Activated CD8-positive, alpha-beta T cell treated with anti-CD3 and anti-CD28 coated beads for 36 hours (primary cell): ENCODE results near the gene PIGV. TPM values are rescaled to one million over a fixed set of nuclear protein-coding genes. Genes with fewer than 3 reads are reported as not detected.
A peak's percentile ranks its signal among the peaks of the same experiment; 100 is the strongest.

Source experiments
- ATAC-seq: fragments of 200-7000 bp; cut with Tn5 transposase; one replicate; pipeline ENCODE4 v1.10.0; 2021; ENCODE audit warnings: mild to moderate bottlenecking, moderate library complexity
- CTCF ChIA-PET: fragments of 350-600 bp; sonication (Branson Sonifier 250); formaldehyde crosslinking; loops from one replicate; lab custom pipeline; 2021; ENCODE audit warnings: antibody characterized with exemption; lab: Charles Lee
- POLR2A ChIA-PET: fragments of 350-600 bp; sonication (Branson Sonifier 250); formaldehyde crosslinking; loops from one replicate; lab custom pipeline; 2021; ENCODE audit warnings: antibody characterized with exemption; lab: Charles Lee
- DNase-seq: peaks from one replicate; pipeline ENCODE4 v3.0.0-alpha.2; 2020
- H3K27ac Mint-ChIP-seq: one replicate; pipeline ENCODE4 v1.8.0; 2021; ENCODE audit warnings: mild to moderate bottlenecking, mixed read lengths
- H3K27me3 Mint-ChIP-seq: one replicate; pipeline ENCODE4 v1.8.0; 2021; ENCODE audit warnings: mixed read lengths
- H3K36me3 Mint-ChIP-seq: one replicate; pipeline ENCODE4 v1.8.0; 2021; ENCODE audit warnings: low read depth, mixed read lengths
- H3K4me1 Mint-ChIP-seq: one replicate; pipeline ENCODE4 v1.8.0; 2021; ENCODE audit warnings: low read depth, mixed read lengths
- H3K4me3 Mint-ChIP-seq: one replicate; pipeline ENCODE4 v1.8.0; 2021; ENCODE audit warnings: mild to moderate bottlenecking, moderate library complexity, mixed read lengths
- H3K9me3 Mint-ChIP-seq: one replicate; pipeline ENCODE4 v1.8.0; 2021; ENCODE audit warnings: mixed read lengths
- intact Hi-C: fragments of 100-400 bp; cut with micrococcal nuclease; formaldehyde crosslinking; loops from one replicate; pipeline ENCODE4 v1.10.0; 2022
- total RNA-seq, 2 experiments: library from RNA; stranded (reverse); gene quantifications; one replicate each; pipeline ENCODE4 v1.2.3, GENCODE V29; 2021
- TF ChIP-seq, protein P1 (sequence below): fragments of 200-600 bp; IDR thresholded peaks from one replicate; pipeline ENCODE4 v1.8.0; 2022; ENCODE audit warnings: antibody characterized with exemption, mild to moderate bottlenecking

The PIGV gene
- total RNA-seq, 2 experiments from 2014 or later: 21.2 to 23.9 TPM

- intact Hi-C loops: no loop called here
- H3K36me3 Mint-ChIP-seq: peaks cover 39% of the 10 kb centered on the region
- POLR2A ChIA-PET: interaction anchor here (1.5 to 1.9 kb wide), 3 partner anchors 15 to 128 kb away, joined by 3 to 7 read pairs (median 6); no protein-coding TSS in a partner anchor
Measured at GRCh38 chr1:26827106-26827604, 39.4 kb downstream of the PIGV start.

GRCh38 chr1:26827663-26828062 lies 39.9 kb downstream of the PIGV start:
- intact Hi-C loops: no loop called here
- ChIA-PET CTCF (no interaction called here), POLR2A (interaction anchor here (0.9 to 1.6 kb wide), 4 partner anchors 16 to 128 kb away, joined by 3 to 6 read pairs (median 4); no protein-coding TSS in a partner anchor)
- DNase-seq (no peak), ATAC-seq (no peak)
- Mint-ChIP-seq H3K4me1 (peaks cover 55% of the 10 kb centered on the region), H3K27me3 (no peaks in the 10 kb centered on the region), H3K9me3 (no peaks in the 10 kb centered on the region), H3K27ac (peak overlapping the region; percentile 96), H3K36me3 (peaks cover 44% of the 10 kb centered on the region), H3K4me3 (peak overlapping the region; percentile 100)
- TF ChIP-seq, protein P1, sequence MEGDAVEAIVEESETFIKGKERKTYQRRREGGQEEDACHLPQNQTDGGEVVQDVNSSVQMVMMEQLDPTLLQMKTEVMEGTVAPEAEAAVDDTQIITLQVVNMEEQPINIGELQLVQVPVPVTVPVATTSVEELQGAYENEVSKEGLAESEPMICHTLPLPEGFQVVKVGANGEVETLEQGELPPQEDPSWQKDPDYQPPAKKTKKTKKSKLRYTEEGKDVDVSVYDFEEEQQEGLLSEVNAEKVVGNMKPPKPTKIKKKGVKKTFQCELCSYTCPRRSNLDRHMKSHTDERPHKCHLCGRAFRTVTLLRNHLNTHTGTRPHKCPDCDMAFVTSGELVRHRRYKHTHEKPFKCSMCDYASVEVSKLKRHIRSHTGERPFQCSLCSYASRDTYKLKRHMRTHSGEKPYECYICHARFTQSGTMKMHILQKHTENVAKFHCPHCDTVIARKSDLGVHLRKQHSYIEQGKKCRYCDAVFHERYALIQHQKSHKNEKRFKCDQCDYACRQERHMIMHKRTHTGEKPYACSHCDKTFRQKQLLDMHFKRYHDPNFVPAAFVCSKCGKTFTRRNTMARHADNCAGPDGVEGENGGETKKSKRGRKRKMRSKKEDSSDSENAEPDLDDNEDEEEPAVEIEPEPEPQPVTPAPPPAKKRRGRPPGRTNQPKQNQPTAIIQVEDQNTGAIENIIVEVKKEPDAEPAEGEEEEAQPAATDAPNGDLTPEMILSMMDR: no peak

More at GRCh38 chr1:26827106-26827604, 39.4 kb downstream of the PIGV start:
- Mint-ChIP-seq H3K27ac (peak overlapping the region; percentile 96), H3K27me3 (no peaks in the 10 kb centered on the region), H3K4me1 (peaks cover 50% of the 10 kb centered on the region), H3K9me3 (no peaks in the 10 kb centered on the region), H3K4me3 (peak overlapping the region; percentile 100)
- no peak for DNase-seq
- TF ChIP-seq, protein P1: no peak
- CTCF ChIA-PET: no interaction called here
- ATAC-seq: no peak

DNA sequence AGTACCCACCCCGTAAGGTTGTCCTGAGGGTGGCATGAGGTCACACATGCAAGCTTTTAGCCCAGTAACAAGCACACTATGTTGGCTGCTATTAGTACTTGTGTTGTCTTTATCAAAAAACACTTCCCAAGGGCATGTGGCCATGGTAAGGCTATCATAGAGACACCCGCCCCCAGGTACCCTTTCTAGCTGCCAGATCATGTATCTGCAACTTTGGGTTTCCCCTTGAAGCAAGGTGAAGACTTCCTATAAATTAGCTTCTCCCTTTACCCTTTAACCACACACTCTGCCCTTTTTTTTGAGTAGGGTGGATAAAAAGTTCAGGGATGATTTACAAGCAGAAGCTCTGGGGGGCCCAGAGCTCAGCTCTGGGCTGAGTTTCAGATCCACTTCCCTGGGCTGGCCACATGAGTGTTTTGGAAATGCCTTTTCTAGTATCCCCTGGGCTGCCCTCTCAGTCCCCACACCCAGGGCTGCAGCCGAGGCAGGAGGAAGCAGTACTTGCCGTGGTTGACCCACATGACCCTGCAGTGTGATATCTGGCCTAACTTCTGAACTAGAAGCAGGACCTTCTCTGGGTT lies 40.8 kb downstream of the PIGV start:
- ChIA-PET POLR2A (interaction anchor here (0.8 to 1.6 kb wide), 7 partner anchors 17 to 129 kb away, joined by 3 to 6 read pairs (median 4); no protein-coding TSS in a partner anchor), CTCF (interaction anchor here (0.7 to 1.5 kb wide), 6 partner anchors 17 to 465 kb away, joined by 3 to 6 read pairs (median 4); no protein-coding TSS in a partner anchor)
- DNase-seq: peak; percentile 70
- no peaks in the 10 kb centered on the region for H3K27me3 Mint-ChIP-seq
- H3K27ac Mint-ChIP-seq: peak overlapping the region; percentile 96
- no peaks in the 10 kb centered on the region for H3K9me3 Mint-ChIP-seq
- peak; percentile 43 for ATAC-seq
- peaks cover 60% of the 10 kb centered on the region for H3K4me1 Mint-ChIP-seq
- intact Hi-C loops: no loop called here
- peaks cover 53% of the 10 kb centered on the region for H3K36me3 Mint-ChIP-seq
- TF ChIP-seq, protein P1: no peak
- peak overlapping the region; percentile 100 for H3K4me3 Mint-ChIP-seq

GRCh38 chr1:26829184-26829911 lies 41.6 kb downstream of the PIGV start:
- ChIA-PET CTCF (interaction anchor here (0.7 to 1.5 kb wide), 7 partner anchors 10 to 466 kb away, joined by 3 to 6 read pairs (median 3); no protein-coding TSS in a partner anchor), POLR2A (interaction anchor here (1.1 to 1.7 kb wide), 6 partner anchors 20 to 60 kb away, joined by 3 to 6 read pairs (median 4); partner anchors contain the start of gene PIGV)
- peak overlapping the region; percentile 100 for H3K4me3 Mint-ChIP-seq
- TF ChIP-seq, protein P1: no peak
- H3K36me3 Mint-ChIP-seq: peaks cover 59% of the 10 kb centered on the region
- no peaks in the 10 kb centered on the region for H3K27me3 Mint-ChIP-seq
- peaks cover 69% of the 10 kb centered on the region for H3K4me1 Mint-ChIP-seq
- no peaks in the 10 kb centered on the region for H3K9me3 Mint-ChIP-seq
- ATAC-seq (no peak), DNase-seq (no peak)
- intact Hi-C loops: no loop called here
- H3K27ac Mint-ChIP-seq: peak overlapping the region; percentile 96
